ENCODE measurements around the gene SLC23A3.

SLC23A3 gene

DNA sequence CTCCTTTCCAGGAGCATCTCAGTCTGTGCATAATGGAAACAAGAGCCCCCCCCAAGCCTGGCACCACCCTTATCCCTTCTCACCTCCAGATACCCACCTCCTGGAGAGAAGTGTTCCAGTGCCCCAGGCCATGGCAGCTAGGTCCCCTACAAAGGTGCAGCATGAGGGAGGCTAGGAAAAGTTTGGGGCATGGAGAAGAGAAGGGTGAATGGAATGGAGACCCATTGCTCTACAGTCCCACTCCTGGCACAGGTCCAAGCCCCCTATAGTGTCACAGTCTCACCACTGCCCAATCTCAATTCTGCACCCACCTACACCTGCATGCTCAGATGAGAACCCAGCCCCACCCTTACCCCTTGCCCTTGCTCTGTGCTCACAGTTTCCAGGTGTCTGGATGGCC is 897 bp downstream of the SLC23A3 start:
- in situ Hi-C loops (cut with HindIII; ENCODE audit: low sequenced_read_pairs) = no loop called here
- H3K4me3 ChIP-seq (ENCODE audit: low read depth, low read length) = no peak overlapping the region
- DNase-seq (ENCODE audit: low read depth) = no peak
- TF ChIP-seq, protein P1, sequence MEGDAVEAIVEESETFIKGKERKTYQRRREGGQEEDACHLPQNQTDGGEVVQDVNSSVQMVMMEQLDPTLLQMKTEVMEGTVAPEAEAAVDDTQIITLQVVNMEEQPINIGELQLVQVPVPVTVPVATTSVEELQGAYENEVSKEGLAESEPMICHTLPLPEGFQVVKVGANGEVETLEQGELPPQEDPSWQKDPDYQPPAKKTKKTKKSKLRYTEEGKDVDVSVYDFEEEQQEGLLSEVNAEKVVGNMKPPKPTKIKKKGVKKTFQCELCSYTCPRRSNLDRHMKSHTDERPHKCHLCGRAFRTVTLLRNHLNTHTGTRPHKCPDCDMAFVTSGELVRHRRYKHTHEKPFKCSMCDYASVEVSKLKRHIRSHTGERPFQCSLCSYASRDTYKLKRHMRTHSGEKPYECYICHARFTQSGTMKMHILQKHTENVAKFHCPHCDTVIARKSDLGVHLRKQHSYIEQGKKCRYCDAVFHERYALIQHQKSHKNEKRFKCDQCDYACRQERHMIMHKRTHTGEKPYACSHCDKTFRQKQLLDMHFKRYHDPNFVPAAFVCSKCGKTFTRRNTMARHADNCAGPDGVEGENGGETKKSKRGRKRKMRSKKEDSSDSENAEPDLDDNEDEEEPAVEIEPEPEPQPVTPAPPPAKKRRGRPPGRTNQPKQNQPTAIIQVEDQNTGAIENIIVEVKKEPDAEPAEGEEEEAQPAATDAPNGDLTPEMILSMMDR (IDR thresholded peaks at IDR 0.05; ENCODE audit: low read depth, low read length, missing control alignments) = no peak

DNA sequence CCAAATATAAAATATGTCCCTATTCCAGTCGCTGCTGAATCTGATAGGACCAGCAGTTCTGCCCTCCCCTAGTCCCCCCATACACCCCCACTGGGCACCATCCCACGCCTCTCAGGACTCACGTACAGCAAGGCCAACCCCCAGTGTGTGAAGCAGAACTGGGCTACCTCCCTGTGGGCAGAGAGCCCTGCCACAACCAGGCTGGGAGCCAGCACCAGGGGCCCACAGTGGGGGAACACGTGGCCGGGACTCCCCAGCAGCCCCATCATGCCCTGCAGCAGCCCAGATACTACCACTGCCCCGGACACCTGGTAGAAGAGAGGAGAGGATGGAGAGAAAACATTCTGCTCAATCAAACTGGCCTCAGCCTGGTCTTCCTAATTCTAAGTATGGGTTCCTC is 1.3 kb downstream of the SLC23A3 start:
- TF ChIP-seq, protein P1 (IDR thresholded peaks at IDR 0.05; ENCODE audit: low read depth, low read length, missing control alignments) = no peak
- in situ Hi-C loops (cut with HindIII; ENCODE audit: low sequenced_read_pairs) = no loop called here
- no peak overlapping the region for H3K4me3 ChIP-seq (ENCODE audit: low read depth, low read length)
- no peak for DNase-seq (ENCODE audit: low read depth)

DNA sequence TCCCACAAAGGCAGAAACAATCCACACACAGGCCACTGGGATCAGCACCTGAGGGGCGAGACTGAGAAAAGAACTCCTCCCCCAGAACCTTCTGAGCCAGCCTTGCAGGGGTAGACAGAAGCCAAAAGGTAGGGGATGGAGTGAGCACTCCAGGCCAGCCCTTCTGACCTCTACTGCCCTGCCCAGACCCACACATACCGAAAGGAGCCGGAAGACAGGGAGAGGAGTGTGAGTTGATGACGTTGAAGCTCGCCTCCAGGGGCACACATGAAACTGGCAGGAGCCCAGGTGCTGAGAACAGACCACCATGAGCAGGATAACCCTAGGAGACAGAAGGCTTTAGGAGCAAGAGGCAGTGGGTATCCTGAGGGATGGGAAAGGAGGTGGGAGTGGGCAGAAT is 1.8 kb downstream of the SLC23A3 start:
- no peak overlapping the region for H3K4me3 ChIP-seq (ENCODE audit: low read depth, low read length)
- in situ Hi-C loops (cut with HindIII; ENCODE audit: low sequenced_read_pairs) = no loop called here
- TF ChIP-seq, protein P1 (IDR thresholded peaks at IDR 0.05; ENCODE audit: low read depth, low read length, missing control alignments) = no peak
- no peak for DNase-seq (ENCODE audit: low read depth)

DNA sequence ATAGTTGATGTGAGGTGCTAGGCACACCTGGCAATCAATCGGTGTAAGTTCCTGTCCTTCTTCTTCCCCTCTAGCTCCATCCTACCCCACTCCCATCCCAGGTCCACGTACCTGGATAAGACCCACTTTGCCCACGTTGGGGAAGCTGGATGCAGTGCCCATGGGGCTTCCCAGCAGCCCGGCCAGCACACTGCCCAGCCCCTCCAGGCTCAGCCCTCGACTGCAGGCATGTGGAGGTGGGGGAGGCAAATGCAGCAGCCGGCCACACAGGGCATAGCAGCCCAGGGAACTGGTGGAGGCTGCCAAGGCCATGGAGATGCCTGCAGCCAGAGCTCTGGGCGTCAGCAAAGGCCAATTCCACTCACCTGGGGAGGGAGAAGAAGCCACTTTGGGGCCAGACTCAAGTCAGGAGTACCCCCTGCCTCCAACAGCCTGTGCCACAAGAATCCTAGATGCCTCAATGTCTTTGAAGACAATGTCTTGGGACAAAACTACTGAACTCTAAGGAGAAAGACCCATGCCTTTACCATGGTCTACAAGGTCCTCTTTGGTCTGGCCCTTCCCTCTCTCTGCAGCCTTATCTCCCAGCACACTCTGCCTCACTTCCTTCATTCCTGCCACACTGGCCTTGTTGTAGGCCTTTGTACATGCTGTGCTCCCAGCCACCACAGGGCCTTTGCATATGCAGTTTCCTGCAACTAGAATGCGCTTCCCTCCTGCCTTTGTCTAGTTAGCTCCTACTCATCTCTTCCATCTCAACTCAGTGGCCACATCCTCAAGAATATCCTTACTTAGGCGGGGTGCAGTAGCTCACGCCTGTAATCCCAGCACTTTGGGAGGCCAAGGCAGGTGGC is 4.5 kb downstream of the SLC23A3 start:
- no peak for DNase-seq (ENCODE audit: low read depth)
- TF ChIP-seq, protein P1 (IDR thresholded peaks at IDR 0.05; ENCODE audit: low read depth, low read length, missing control alignments) = no peak
- no peak overlapping the region for H3K4me3 ChIP-seq (ENCODE audit: low read depth, low read length)
- in situ Hi-C loops (cut with HindIII; ENCODE audit: low sequenced_read_pairs) = no loop called here

DNA sequence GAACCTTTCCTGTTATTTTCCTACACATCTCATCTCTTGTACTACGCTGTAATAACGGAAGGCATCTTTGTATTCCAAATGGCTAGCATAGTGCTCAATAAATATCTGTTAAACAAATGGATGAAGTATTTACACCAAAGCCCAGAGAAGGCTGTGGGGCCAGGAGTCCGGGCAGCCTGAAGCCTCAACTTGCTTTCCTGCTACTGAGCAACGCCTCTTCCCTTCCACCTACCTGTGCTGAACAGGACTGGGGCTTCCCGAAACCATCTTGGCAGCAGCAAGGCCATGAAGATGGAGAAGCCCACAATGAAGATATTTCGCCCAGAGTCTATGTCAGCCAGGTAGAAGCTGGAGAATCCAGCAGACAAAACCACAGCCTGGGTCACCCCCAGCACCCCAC is 6.7 kb downstream of the SLC23A3 start:
- TF ChIP-seq, protein P1 (IDR thresholded peaks at IDR 0.05; ENCODE audit: low read depth, low read length, missing control alignments) = no peak
- in situ Hi-C loops (cut with HindIII; ENCODE audit: low sequenced_read_pairs) = no loop called here
- DNase-seq (ENCODE audit: low read depth) = no peak
- no peak overlapping the region for H3K4me3 ChIP-seq (ENCODE audit: low read depth, low read length)

DNA sequence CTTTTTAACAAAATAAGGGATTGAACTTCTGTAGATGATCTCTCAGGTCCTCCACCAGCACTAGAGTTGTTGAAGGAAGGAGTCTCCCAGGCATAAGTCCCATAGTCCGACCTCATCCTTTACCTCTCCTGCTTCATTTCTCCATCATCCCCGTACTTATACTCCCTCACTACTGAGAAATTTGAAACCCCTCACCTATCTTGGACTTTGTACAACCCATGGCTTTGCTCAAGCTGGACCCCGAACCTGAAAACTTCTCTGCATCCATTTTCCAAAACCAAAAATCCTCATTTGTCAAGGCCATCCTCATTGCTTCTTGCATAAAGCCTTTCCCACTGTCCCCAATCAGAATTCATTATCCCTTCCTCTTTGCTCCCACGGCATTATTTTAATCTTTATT is 8.7 kb downstream of the SLC23A3 start:
- peak overlapping the region; percentile 60 for H3K4me3 ChIP-seq (ENCODE audit: low read depth, low read length)
- TF ChIP-seq, protein P1 (IDR thresholded peaks at IDR 0.05; ENCODE audit: low read depth, low read length, missing control alignments) = no peak
- no peak for DNase-seq (ENCODE audit: low read depth)
- in situ Hi-C loops (cut with HindIII; ENCODE audit: low sequenced_read_pairs) = no loop called here

Data from astrocyte of the cerebellum (primary cell).